H1 (cell line): ENCODE measurements around the gene PLCB1. TPM values are rescaled to one million over a fixed set of nuclear protein-coding genes. Genes with fewer than 3 reads are reported as not detected.

ENCODE experiments used
- GTF2F1 ChIP-seq: IDR thresholded peaks from 2 replicates; pipeline ENCODE4 v1.6.1; 2012; ENCODE audit warnings: low read depth, low read length, improper control_type of control experiment, borderline replicate concordance
- JUN ChIP-seq: IDR thresholded peaks from 2 replicates; pipeline ENCODE4 v1.6.1; 2011; ENCODE audit warnings: low read depth, mild to moderate bottlenecking, improper control_type of control experiment, low read length
- SUZ12 ChIP-seq: fragments of 200-600 bp; sonication (generic); IDR thresholded peaks from 2 replicates; pipeline ENCODE4 v1.6.1; 2012; ENCODE audit warnings: mild to moderate bottlenecking, inconsistent platforms, low read length, moderate library complexity, mixed read lengths
- polyA plus RNA-seq, 7 experiments: library from polyadenylated mRNA; depleted of rRNA in 3 of 7; stranded (reverse) in 5 of 7; unstranded in 2 of 7; fragments of >200 nt in 5 of 7; fragments of 200-250 nt in 2 of 7; gene quantifications; 1 replicate in 5 of 7; 2 replicates in 1 of 7; 4 replicates in 1 of 7; pipeline versions ENCODE4 v1.2.1 to v1.2.3, GENCODE V29; 2011 to 2013; ENCODE audit warnings: missing spikeins in 2 of 7, mixed read lengths in 2 of 7
- total RNA-seq: library from RNA; stranded (reverse); fragmentation: NEBNext Ultra II Directional; extraction: Animal tissue kit (Norgen Biotek cat#: 25700); gene quantifications from 2 replicates; pipeline ENCODE4 v1.2.1, GENCODE V29; 2021
- TF ChIP-seq, protein P1 (sequence below), 3 experiments: IDR thresholded peaks; 1 replicate in 2 of 3; 2 replicates in 1 of 3; pipeline versions ENCODE4 v1.5.1 to v1.6.1; 2011; ENCODE audit warnings: low read length in 3 of 3, mild to moderate bottlenecking in 3 of 3, inconsistent platforms in 2 of 3, low read depth in 1 of 3, moderate library complexity in 1 of 3; ENCODE audit not compliant: insufficient read depth in 1 of 3; ENCODE audit errors: control extremely low read depth in 1 of 3
- TF ChIP-seq, protein P2 (sequence below): IDR thresholded peaks from 2 replicates; pipeline ENCODE4 v1.6.1; 2012; ENCODE audit warnings: inconsistent platforms

Gene PLCB1
- total and polyA plus RNA-seq, 2 of the 8 experiments (the other 6 are each of a cell fraction or from before 2014, with no cell fraction given): 2.6 to 9.1 TPM

DNA sequence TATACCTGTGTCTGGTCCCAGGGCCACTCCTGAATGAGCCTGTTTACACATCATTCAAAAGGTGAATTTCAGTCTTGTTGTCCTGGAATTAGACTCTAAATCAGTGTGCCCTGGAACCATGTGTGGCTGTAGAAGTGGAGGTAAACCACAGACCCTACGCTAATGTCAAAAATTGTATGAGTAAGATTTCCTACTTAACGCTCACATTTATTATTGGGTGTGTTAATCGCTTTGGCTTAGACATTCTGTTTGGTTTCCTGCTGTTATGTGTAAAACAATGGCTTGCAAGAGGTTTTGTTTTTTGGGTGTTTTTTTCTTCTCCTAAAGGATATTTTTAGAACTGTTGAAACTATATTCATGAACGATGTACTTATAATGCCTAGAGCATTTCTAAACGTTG, 19.3 kb downstream of the PLCB1 start (continued):
- TF ChIP-seq, protein P1, sequence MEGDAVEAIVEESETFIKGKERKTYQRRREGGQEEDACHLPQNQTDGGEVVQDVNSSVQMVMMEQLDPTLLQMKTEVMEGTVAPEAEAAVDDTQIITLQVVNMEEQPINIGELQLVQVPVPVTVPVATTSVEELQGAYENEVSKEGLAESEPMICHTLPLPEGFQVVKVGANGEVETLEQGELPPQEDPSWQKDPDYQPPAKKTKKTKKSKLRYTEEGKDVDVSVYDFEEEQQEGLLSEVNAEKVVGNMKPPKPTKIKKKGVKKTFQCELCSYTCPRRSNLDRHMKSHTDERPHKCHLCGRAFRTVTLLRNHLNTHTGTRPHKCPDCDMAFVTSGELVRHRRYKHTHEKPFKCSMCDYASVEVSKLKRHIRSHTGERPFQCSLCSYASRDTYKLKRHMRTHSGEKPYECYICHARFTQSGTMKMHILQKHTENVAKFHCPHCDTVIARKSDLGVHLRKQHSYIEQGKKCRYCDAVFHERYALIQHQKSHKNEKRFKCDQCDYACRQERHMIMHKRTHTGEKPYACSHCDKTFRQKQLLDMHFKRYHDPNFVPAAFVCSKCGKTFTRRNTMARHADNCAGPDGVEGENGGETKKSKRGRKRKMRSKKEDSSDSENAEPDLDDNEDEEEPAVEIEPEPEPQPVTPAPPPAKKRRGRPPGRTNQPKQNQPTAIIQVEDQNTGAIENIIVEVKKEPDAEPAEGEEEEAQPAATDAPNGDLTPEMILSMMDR (IDR thresholded peaks at IDR 0.05; ENCODE audit: control extremely low read depth in 1 of 3, insufficient read depth in 1 of 3, low read depth in 1 of 3, low read length in 3 of 3): no peak
- no peak for TF ChIP-seq SUZ12
- TF ChIP-seq, protein P2, sequence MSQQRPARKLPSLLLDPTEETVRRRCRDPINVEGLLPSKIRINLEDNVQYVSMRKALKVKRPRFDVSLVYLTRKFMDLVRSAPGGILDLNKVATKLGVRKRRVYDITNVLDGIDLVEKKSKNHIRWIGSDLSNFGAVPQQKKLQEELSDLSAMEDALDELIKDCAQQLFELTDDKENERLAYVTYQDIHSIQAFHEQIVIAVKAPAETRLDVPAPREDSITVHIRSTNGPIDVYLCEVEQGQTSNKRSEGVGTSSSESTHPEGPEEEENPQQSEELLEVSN: no peak
- TF ChIP-seq JUN: no peak
- no peak for TF ChIP-seq GTF2F1
